Neutrophil (primary cell): ENCODE results near the gene CABLES1.

Source experiments
- H3K27ac ChIP-seq: fragments of 200-600 bp; sonication (generic); 2 replicates; pipeline ENCODE4 v1.5.1; 2016; ENCODE audit warnings: mild to moderate bottlenecking, moderate library complexity
- H3K27me3 ChIP-seq: fragments of 200-600 bp; sonication (generic); 2 replicates; pipeline ENCODE4 v1.6.0; 2016; ENCODE audit warnings: mild to moderate bottlenecking
- H3K36me3 ChIP-seq: fragments of 200-600 bp; sonication (generic); 2 replicates; pipeline ENCODE4 v1.5.1; 2017
- H3K4me1 ChIP-seq, 2 experiments: fragments of 200-600 bp in 1 of 2; sonication (generic) in 1 of 2; 1 replicate in 1 of 2; 2 replicates in 1 of 2; pipeline versions ENCODE4 v1.5.1 to v1.6.1; 2013 to 2016; ENCODE audit warnings: low read depth in 1 of 2, low read length in 1 of 2, mild to moderate bottlenecking in 1 of 2, moderate library complexity in 1 of 2; ENCODE audit not compliant: control insufficient read depth in 1 of 2, insufficient read depth in 1 of 2
- H3K4me3 ChIP-seq, 2 experiments: fragments of 200-600 bp in 1 of 2; sonication (generic) in 1 of 2; 1 replicate in 1 of 2; 2 replicates in 1 of 2; pipeline ENCODE4 v1.5.1; 2013 to 2016; ENCODE audit warnings: low read depth in 1 of 2, low read length in 1 of 2, mild to moderate bottlenecking in 1 of 2, moderate library complexity in 1 of 2
- H3K9me3 ChIP-seq: fragments of 200-600 bp; sonication (generic); 2 replicates; pipeline ENCODE4 v1.5.1; 2016
- TF ChIP-seq, protein P1 (sequence below): fragments of 200-600 bp; sonication (generic); IDR thresholded peaks from 2 replicates; pipeline ENCODE4 v1.5.1; 2016; ENCODE audit warnings: antibody characterized with exemption

Gene CABLES1

DNA sequence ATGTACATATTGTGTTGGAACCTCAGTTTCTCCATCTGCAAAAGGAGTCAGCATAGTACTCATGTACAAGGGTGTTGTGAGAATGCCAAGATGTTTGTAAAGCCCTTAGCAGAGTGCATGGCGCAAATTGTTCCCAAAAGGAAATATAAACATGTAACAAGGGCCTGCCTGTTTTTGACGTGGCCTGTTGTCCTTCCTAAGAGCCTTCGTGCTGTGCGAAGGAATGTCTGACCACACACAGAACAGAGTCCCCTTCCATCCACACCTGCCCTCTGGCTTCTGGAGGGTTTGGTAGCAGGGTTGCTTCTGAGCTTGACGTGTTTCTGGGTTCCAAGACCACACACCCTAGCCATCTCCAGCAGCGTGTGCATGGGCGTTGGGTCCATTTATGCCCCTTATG, 34.9 kb downstream of the CABLES1 start:
- Histone ChIP-seq H3K27ac (no peak overlapping the region), H3K4me3 (no peak overlapping the region), H3K36me3 (no peaks in the 10 kb centered on the region), H3K9me3 (no peaks in the 10 kb centered on the region), H3K4me1 (no peaks in the 10 kb centered on the region), H3K27me3 (no peaks in the 10 kb centered on the region)
- TF ChIP-seq, protein P1, sequence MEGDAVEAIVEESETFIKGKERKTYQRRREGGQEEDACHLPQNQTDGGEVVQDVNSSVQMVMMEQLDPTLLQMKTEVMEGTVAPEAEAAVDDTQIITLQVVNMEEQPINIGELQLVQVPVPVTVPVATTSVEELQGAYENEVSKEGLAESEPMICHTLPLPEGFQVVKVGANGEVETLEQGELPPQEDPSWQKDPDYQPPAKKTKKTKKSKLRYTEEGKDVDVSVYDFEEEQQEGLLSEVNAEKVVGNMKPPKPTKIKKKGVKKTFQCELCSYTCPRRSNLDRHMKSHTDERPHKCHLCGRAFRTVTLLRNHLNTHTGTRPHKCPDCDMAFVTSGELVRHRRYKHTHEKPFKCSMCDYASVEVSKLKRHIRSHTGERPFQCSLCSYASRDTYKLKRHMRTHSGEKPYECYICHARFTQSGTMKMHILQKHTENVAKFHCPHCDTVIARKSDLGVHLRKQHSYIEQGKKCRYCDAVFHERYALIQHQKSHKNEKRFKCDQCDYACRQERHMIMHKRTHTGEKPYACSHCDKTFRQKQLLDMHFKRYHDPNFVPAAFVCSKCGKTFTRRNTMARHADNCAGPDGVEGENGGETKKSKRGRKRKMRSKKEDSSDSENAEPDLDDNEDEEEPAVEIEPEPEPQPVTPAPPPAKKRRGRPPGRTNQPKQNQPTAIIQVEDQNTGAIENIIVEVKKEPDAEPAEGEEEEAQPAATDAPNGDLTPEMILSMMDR = no peak

DNA sequence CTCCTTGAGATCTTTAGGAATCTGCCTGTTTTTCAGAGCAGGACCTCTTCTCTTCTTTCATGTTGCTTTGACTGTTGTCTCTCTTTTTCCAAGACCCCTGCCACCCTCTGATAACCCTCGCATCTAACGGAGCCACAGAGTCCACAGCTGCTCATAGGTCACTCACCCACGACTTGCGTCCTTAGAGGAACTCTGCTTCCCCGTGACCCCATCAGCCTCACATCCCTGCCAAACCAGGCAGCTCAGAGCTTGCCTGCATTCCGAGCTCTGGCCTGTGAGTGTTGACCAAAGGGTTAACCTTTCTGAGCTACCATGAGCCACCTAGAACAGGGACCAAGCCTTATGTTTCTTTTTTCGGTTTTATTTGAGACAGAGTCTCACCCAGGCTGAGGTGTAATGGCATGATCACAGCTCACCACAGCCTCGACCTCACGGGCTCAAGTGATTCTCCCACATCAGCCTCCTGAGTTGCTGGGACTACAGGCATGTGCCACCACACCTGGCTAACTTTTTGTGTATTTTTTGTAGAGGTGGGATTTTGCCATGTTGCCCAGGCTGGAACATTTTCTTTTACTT, 36.4 kb downstream of the CABLES1 start:
- H3K9me3 ChIP-seq = no peaks in the 10 kb centered on the region
- no peaks in the 10 kb centered on the region for H3K4me1 ChIP-seq
- TF ChIP-seq, protein P1 = no peak
- no peak overlapping the region for H3K27ac ChIP-seq
- H3K27me3 ChIP-seq = no peaks in the 10 kb centered on the region
- H3K36me3 ChIP-seq = no peaks in the 10 kb centered on the region
- H3K4me3 ChIP-seq = no peak overlapping the region

DNA sequence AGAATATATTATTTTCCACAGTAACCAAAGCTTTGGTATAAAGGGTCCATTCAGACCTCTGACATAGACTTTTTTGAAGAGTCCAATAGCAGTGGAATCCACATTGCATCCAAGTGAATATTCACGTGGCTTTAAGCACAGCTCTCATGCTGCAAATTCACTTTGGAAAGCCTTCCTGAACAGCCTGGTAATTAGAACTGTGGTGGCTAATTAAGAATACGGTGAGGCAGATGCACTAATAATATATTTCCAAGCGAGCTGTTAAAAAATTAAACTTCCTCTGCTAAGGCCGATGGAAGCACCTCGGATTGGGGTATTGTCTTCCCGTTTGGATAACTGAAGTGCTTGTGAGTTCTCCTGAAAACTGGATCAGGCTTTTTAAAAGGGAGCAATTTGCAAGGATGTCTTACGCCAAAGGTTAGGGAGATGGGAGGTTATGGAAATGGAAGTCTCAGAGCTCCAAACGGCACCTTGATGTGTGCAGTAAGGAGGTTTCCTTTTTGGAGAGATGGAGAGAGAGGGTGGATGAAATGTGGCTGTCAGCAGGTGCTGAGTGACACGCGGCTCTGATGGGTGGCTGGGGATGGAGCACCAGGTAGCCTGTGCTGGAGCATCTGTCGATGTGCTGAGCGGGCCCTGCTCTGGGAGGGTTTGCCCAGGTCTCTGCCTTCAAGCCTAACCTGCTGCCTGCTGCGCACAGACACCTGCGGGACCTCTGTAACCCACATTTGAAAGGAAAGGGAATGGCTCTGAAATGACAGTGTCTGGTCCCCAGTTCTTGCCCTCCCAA, 37.5 kb downstream of the CABLES1 start:
- H3K9me3 ChIP-seq = no peaks in the 10 kb centered on the region
- H3K27me3 ChIP-seq = no peaks in the 10 kb centered on the region
- H3K36me3 ChIP-seq = no peaks in the 10 kb centered on the region
- no peaks in the 10 kb centered on the region for H3K4me1 ChIP-seq
- TF ChIP-seq, protein P1 = no peak
- H3K4me3 ChIP-seq = no peak overlapping the region
- no peak overlapping the region for H3K27ac ChIP-seq

DNA sequence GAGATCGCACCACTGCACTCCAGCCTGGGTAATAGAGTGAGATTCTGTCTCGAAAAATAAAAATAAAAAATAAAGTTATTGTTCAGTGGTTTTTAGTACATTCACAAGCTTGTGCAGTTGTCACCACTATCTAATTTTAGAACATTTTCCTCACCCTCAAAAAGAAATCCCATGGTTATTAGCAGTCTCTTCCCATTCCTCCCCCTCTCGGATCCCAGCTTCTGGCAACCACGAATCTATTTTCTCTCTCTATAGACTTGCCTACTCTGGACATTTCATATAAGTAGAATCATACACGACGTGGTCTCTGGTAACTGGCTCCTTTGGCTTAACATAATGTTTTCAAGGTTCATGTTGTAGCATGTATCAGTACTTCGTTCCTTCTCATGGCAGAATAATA, 38.6 kb downstream of the CABLES1 start:
- TF ChIP-seq, protein P1 = no peak
- no peaks in the 10 kb centered on the region for H3K9me3 ChIP-seq
- no peak overlapping the region for H3K27ac ChIP-seq
- no peaks in the 10 kb centered on the region for H3K4me1 ChIP-seq
- no peaks in the 10 kb centered on the region for H3K27me3 ChIP-seq
- no peak overlapping the region for H3K4me3 ChIP-seq
- H3K36me3 ChIP-seq = no peaks in the 10 kb centered on the region

DNA sequence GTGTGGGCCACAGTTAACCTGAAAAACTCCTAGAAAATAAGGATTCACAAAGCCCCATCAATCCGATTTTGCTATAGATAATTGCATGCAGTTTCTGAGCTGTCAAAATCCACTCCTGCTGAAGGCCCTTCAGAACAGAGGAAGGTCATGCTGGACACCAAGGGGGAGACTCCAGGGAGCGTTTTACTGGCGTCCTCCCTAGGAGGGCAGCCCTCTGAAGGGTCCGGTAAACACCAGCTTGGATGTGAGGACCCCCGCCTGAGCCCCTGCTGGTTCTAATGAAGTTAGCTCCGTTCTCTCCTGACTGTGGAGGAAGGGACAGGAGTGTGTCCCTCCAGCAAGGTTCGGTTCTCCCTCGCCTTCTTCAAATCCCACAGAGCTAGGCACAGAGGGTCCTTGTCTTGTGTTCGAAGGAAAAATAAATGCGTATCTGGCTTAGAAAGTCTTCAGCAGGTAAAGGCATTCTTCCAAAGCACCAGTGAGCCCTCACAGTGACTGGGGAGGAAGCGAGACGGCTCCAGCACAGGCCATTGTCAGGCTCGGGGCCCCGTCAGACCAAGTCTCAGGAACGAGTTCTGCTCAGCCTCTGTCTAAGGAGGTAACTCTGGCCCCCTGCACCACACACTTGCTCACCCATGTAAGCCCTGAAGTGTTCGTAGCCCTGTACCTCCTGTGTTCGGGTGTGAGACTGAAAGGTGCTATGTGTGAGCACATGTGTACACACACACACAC, 41.6 kb downstream of the CABLES1 start:
- Histone ChIP-seq H3K4me1 (no peaks in the 10 kb centered on the region), H3K27ac (no peak overlapping the region)
- TF ChIP-seq, protein P1 = no peak

More for the DNA sequence above, 41.6 kb downstream of the CABLES1 start:
- H3K27me3 ChIP-seq = no peaks in the 10 kb centered on the region
- H3K9me3 ChIP-seq = no peaks in the 10 kb centered on the region
- H3K36me3 ChIP-seq = no peaks in the 10 kb centered on the region
- no peak overlapping the region for H3K4me3 ChIP-seq
